A549 (cell line): ENCODE measurements around the gene WDR75. TPM values are rescaled to one million over a fixed set of nuclear protein-coding genes. Genes with fewer than 3 reads are reported as not detected.

Experiments
- ATAC-seq, 2 experiments: fragments of 200-7000 bp in 1 of 2; fragments of >200 bp in 1 of 2; cut with Nextera tagmentation in 1 of 2; cut with Tn5 transposase in 1 of 2; 3 replicates each; pipeline versions ENCODE4 v1.8.0 to v1.9.1; 2018 to 2020; ENCODE audit warnings: mild to moderate bottlenecking in 1 of 2, moderate library complexity in 1 of 2
- CTCF ChIA-PET: fragments of 300-600 bp; sonication (Branson Sonifier 250); formaldehyde crosslinking; extraction: SDS; loops from one replicate; lab custom pipeline; 2021; ENCODE audit warnings: antibody characterized with exemption, inconsistent platforms; lab: Yijun Ruan, JAX
- POLR2A ChIA-PET: fragments of 350-600 bp; formaldehyde crosslinking; extraction: SDS; loops from one replicate; lab custom pipeline; 2021; ENCODE audit warnings: antibody characterized with exemption, inconsistent platforms; lab: Yijun Ruan, JAX
- DNase-seq, 2 experiments: peaks; one replicate each; pipeline versions ENCODE4 v3.0.0 to v3.0.0-alpha.2; 2011 to 2016; ENCODE audit warnings: low read depth in 1 of 2, low spot score in 1 of 2
- FAIRE-seq: peaks from 2 replicates; lab custom pipeline; 2011; peaks lifted over from hg19 to GRCh38; lab: Jason Lieb, UNC
- H3K27ac ChIP-seq, 2 experiments: fragments of >200 bp; sonication (Bioruptor Twin); formaldehyde crosslinking; 3 replicates each; pipeline ENCODE4 v1.5.1; 2016 to 2017
- H3K4me1 ChIP-seq: fragments of >200 bp; sonication (Bioruptor Twin); formaldehyde crosslinking; 3 replicates; pipeline ENCODE4 v1.6.1; 2016
- H3K4me2 ChIP-seq: fragments of >200 bp; sonication (Bioruptor Twin); formaldehyde crosslinking; 3 replicates; pipeline ENCODE4 v1.6.1; 2016
- H3K4me3 ChIP-seq: fragments of >200 bp; sonication (Bioruptor Twin); formaldehyde crosslinking; 3 replicates; pipeline ENCODE4 v1.5.1; 2016
- H3K9me3 ChIP-seq: fragments of >200 bp; sonication (Bioruptor Twin); formaldehyde crosslinking; 3 replicates; pipeline ENCODE4 v1.6.1; 2016
- ATOH8 ChIP-seq: fragments of 250-450 bp; sonication (Bioruptor Pico); IDR thresholded peaks from 2 replicates; pipeline ENCODE4 v1.5.0; 2020; ENCODE audit warnings: low read depth, mild to moderate bottlenecking, moderate library complexity
- CBX8 ChIP-seq: fragments of 200-600 bp; sonication (generic); IDR thresholded peaks from 2 replicates; pipeline ENCODE4 v1.6.1; 2016
- CHD2 ChIP-seq: fragments of 150-350 bp; IDR thresholded peaks from 2 replicates; pipeline ENCODE4 v1.6.1; 2014; ENCODE audit warnings: low read length; ENCODE audit not compliant: partially characterized antibody
- CHD4 ChIP-seq: fragments of 200-600 bp; sonication (generic); IDR thresholded peaks from 2 replicates; pipeline ENCODE4 v1.6.1; 2016; ENCODE audit warnings: antibody characterized with exemption, mild to moderate bottlenecking, borderline replicate concordance
- E2F6 ChIP-seq: IDR thresholded peaks from 2 replicates; pipeline ENCODE4 v1.6.1; 2012; ENCODE audit warnings: low read depth, borderline replicate concordance
- EHF ChIP-seq: fragments of 250-450 bp; sonication (Bioruptor Pico); IDR thresholded peaks from 2 replicates; pipeline ENCODE4 v1.5.0; 2020; ENCODE audit warnings: mild to moderate bottlenecking
- HDAC2 ChIP-seq: fragments of 200-600 bp; sonication (generic); IDR thresholded peaks from 2 replicates; pipeline ENCODE4 v1.6.1; 2016
- KDM1A ChIP-seq: fragments of 200-600 bp; sonication (generic); IDR thresholded peaks from 2 replicates; pipeline ENCODE4 v1.6.1; 2016; ENCODE audit warnings: low read depth, mild to moderate bottlenecking
- KDM5A ChIP-seq: fragments of 200-600 bp; sonication (generic); IDR thresholded peaks from 2 replicates; pipeline ENCODE4 v1.6.1; 2016; ENCODE audit warnings: antibody characterized with exemption, mild to moderate bottlenecking
- MAFK ChIP-seq: fragments of 450-650 bp; IDR thresholded peaks from 2 replicates; pipeline ENCODE4 v1.6.1; 2014; ENCODE audit not compliant: partially characterized antibody
- MYC ChIP-seq: IDR thresholded peaks from 2 replicates; pipeline ENCODE4 v1.6.1; 2012; ENCODE audit warnings: mild to moderate bottlenecking, inconsistent platforms, low read length, improper control_type of control experiment, borderline replicate concordance
- NR3C1 ChIP-seq: fragments of >200 bp; sonication (Bioruptor Twin); formaldehyde crosslinking; IDR thresholded peaks from 3 replicates; pipeline ENCODE4 v1.6.1; 2017
- PBX3 ChIP-seq: IDR thresholded peaks from 2 replicates; pipeline ENCODE4 v1.6.1; 2012
- POLR2A ChIP-seq: IDR thresholded peaks from 2 replicates; pipeline ENCODE4 v1.6.1; 2012; ENCODE audit warnings: mild to moderate bottlenecking, low read length
- RAD21 ChIP-seq, 2 experiments: fragments of >200 bp in 1 of 2; sonication (Bioruptor Twin) in 1 of 2; formaldehyde crosslinking in 1 of 2; IDR thresholded peaks in 1 of 2; conservative IDR thresholded peaks in 1 of 2; 2 replicates in 1 of 2; 3 replicates in 1 of 2; pipeline ENCODE4 v1.6.1; 2012 to 2018; ENCODE audit warnings: inconsistent platforms in 1 of 2
- RFX5 ChIP-seq: fragments of 450-650 bp; IDR thresholded peaks from 2 replicates; pipeline ENCODE4 v1.7.1; 2014; ENCODE audit warnings: antibody characterized with exemption, mild to moderate bottlenecking, moderate library complexity
- SMC3 ChIP-seq: fragments of >200 bp; sonication (Bioruptor Twin); formaldehyde crosslinking; IDR thresholded peaks from 3 replicates; pipeline ENCODE4 v1.6.1; 2018; ENCODE audit warnings: inconsistent platforms
- SREBF2 ChIP-seq: fragments of 450-650 bp; IDR thresholded peaks from 2 replicates; pipeline ENCODE4 v1.6.1; 2014; ENCODE audit warnings: mild to moderate bottlenecking, moderate library complexity
- TP53 ChIP-seq: fragments of 250-450 bp; sonication (Bioruptor Pico); IDR thresholded peaks from 2 replicates; pipeline ENCODE4 v1.5.0; 2021; ENCODE audit warnings: mild to moderate bottlenecking, moderate library complexity
- USF2 ChIP-seq: fragments of 450-650 bp; IDR thresholded peaks from 2 replicates; pipeline ENCODE4 v1.6.1; 2014; ENCODE audit warnings: antibody characterized with exemption
- ZC3H11A ChIP-seq: fragments of 450-650 bp; IDR thresholded peaks from 2 replicates; pipeline ENCODE4 v1.6.1; 2014; ENCODE audit warnings: antibody characterized with exemption, mild to moderate bottlenecking
- ZFP36 ChIP-seq: fragments of 450-650 bp; IDR thresholded peaks from 2 replicates; pipeline ENCODE4 v1.6.1; 2014; ENCODE audit warnings: borderline replicate concordance; ENCODE audit not compliant: partially characterized antibody
- ZSCAN20 ChIP-seq: fragments of 250-450 bp; sonication (Bioruptor Pico); IDR thresholded peaks from 2 replicates; pipeline ENCODE4 v1.8.0; 2022; ENCODE audit warnings: mild to moderate bottlenecking, moderate library complexity
- WGBS: methylation state at CpG from one replicate; pipeline ENCODE4 v1.1.6; 2017; ENCODE audit errors: missing lambda C conversion rate; 5-methylcytosine and 5-hydroxymethylcytosine counted together
- polyA plus RNA-seq, 4 experiments: library from polyadenylated mRNA; depleted of rRNA in 3 of 4; stranded (reverse); fragments of >200 nt; fragmentation: RNase III in 1 of 4; extraction: RNeasy Plus Mini Kit Qiagen cat#74134 plus additional on column Dnase treatment in 1 of 4; gene quantifications; 2 replicates in 3 of 4; 3 replicates in 1 of 4; pipeline ENCODE4 v1.2.3, GENCODE V29; 2011 to 2017
- TF ChIP-seq, protein P1 (sequence below): fragments of 150-350 bp; IDR thresholded peaks from 2 replicates; pipeline ENCODE4 v1.6.1; 2014; ENCODE audit warnings: low read depth, mild to moderate bottlenecking, low read length
- TF ChIP-seq, protein P2 (sequence below): fragments of 200-600 bp; sonication (generic); IDR thresholded peaks from 2 replicates; pipeline ENCODE4 v1.6.1; 2016; ENCODE audit warnings: antibody characterized with exemption, mild to moderate bottlenecking, moderate library complexity

WDR75 gene
- polyA plus RNA-seq, 2 of the 4 experiments (the other 2 are of a cell fraction): 65.5 to 122 TPM

GRCh38 chr2:189485146-189485545 is 43.9 kb downstream of the WDR75 start:
- H3K4me1 ChIP-seq: no peaks in the 10 kb centered on the region
- H3K4me2 ChIP-seq: no peak overlapping the region
- 64% methylated on average over 2 of the region's 2 CpGs for WGBS
- no peak for FAIRE-seq
- no peaks in the 10 kb centered on the region for H3K9me3 ChIP-seq
- POLR2A ChIA-PET: no interaction called here
- H3K4me3 ChIP-seq: no peak overlapping the region
- TF ChIP-seq SREBF2 (no peak), MYC (no peak), SMC3 (no peak), MAFK (no peak), RFX5 (no peak), EHF (no peak), ZFP36 (no peak), CHD2 (no peak)
- CTCF ChIA-PET: no interaction called here
- H3K27ac ChIP-seq: no peak overlapping the region
- ATAC-seq: no peak
- no peak for DNase-seq

- ATAC-seq: no peak
- H3K4me2 ChIP-seq: no peak overlapping the region
- WGBS: 69% methylated on average over 6 of the region's 6 CpGs
- DNase-seq: no peak
- no peak overlapping the region for H3K4me3 ChIP-seq
- POLR2A ChIA-PET: no interaction called here
- no peaks in the 10 kb centered on the region for H3K4me1 ChIP-seq
- CTCF ChIA-PET: interaction anchor here (1.0 to 1.6 kb wide), 2 partner anchors 41 to 392 kb away, joined by 3 to 4 read pairs; no protein-coding TSS in a partner anchor
- no peak overlapping the region for H3K27ac ChIP-seq
- TF ChIP-seq NR3C1 (no peak), E2F6 (no peak), ATOH8 (CRISPR knock-in tag) (no peak)
- TF ChIP-seq, protein P1, sequence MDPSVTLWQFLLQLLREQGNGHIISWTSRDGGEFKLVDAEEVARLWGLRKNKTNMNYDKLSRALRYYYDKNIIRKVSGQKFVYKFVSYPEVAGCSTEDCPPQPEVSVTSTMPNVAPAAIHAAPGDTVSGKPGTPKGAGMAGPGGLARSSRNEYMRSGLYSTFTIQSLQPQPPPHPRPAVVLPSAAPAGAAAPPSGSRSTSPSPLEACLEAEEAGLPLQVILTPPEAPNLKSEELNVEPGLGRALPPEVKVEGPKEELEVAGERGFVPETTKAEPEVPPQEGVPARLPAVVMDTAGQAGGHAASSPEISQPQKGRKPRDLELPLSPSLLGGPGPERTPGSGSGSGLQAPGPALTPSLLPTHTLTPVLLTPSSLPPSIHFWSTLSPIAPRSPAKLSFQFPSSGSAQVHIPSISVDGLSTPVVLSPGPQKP: no peak
- TF ChIP-seq, all 56 proteins: peak for 0
- no peaks in the 10 kb centered on the region for H3K9me3 ChIP-seq
- FAIRE-seq: no peak
Observed at GRCh38 chr2:189486237-189486770, 45.0 kb downstream of the WDR75 start.

- FAIRE-seq: no peak
- Histone ChIP-seq H3K4me1 (no peaks in the 10 kb centered on the region), H3K4me2 (no peak overlapping the region), H3K9me3 (no peaks in the 10 kb centered on the region), H3K27ac (no peak overlapping the region), H3K4me3 (no peak overlapping the region)
- ChIA-PET CTCF (interaction anchor here (1.0 to 1.6 kb wide), 2 partner anchors 22 to 42 kb away, joined by 3 to 4 read pairs; no protein-coding TSS in a partner anchor), POLR2A (no interaction called here)
- no peak for DNase-seq
- ATAC-seq: no peak
- WGBS: 85% methylated on average over 2 of the region's 2 CpGs
- TF ChIP-seq POLR2A: no peak
- no peak for TF ChIP-seq ZSCAN20
- no peak for TF ChIP-seq KDM5A
- TF ChIP-seq RAD21 (conservative IDR thresholded peaks at IDR 0.05 in 1 of 2, IDR thresholded peaks at IDR 0.05 in 1 of 2): no peak
- TF ChIP-seq ZC3H11A: no peak
- TF ChIP-seq KDM1A: no peak
- TF ChIP-seq TP53: no peak
- TF ChIP-seq PBX3: no peak
- no peak for TF ChIP-seq USF2
- no peak for TF ChIP-seq CBX8
- TF ChIP-seq, protein P2, sequence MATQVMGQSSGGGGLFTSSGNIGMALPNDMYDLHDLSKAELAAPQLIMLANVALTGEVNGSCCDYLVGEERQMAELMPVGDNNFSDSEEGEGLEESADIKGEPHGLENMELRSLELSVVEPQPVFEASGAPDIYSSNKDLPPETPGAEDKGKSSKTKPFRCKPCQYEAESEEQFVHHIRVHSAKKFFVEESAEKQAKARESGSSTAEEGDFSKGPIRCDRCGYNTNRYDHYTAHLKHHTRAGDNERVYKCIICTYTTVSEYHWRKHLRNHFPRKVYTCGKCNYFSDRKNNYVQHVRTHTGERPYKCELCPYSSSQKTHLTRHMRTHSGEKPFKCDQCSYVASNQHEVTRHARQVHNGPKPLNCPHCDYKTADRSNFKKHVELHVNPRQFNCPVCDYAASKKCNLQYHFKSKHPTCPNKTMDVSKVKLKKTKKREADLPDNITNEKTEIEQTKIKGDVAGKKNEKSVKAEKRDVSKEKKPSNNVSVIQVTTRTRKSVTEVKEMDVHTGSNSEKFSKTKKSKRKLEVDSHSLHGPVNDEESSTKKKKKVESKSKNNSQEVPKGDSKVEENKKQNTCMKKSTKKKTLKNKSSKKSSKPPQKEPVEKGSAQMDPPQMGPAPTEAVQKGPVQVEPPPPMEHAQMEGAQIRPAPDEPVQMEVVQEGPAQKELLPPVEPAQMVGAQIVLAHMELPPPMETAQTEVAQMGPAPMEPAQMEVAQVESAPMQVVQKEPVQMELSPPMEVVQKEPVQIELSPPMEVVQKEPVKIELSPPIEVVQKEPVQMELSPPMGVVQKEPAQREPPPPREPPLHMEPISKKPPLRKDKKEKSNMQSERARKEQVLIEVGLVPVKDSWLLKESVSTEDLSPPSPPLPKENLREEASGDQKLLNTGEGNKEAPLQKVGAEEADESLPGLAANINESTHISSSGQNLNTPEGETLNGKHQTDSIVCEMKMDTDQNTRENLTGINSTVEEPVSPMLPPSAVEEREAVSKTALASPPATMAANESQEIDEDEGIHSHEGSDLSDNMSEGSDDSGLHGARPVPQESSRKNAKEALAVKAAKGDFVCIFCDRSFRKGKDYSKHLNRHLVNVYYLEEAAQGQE: no peak
- TF ChIP-seq CHD4: no peak
- TF ChIP-seq HDAC2: no peak
Observed at GRCh38 chr2:189487283-189488007, 46.2 kb downstream of the WDR75 start.
